Tibial nerve (tissue), 4 donors: ENCODE results near the gene MPND.

Source experiments
- EP300 ChIP-seq, 2 donors: sonication (generic); formaldehyde crosslinking; IDR thresholded peaks; one replicate each; pipeline ENCODE4 v1.6.1; 2017; ENCODE audit warnings: antibody characterized with exemption in 2 of 2, mild to moderate bottlenecking in 1 of 2
- POLR2A ChIP-seq, 2 donors: fragments of 450-650 bp; IDR thresholded peaks; one replicate each; pipeline ENCODE4 v1.6.1; 2017; ENCODE audit warnings: antibody characterized with exemption in 2 of 2, mild to moderate bottlenecking in 2 of 2, moderate library complexity in 2 of 2
- TF ChIP-seq, protein P1 (sequence below), 5 experiments: fragments of 200-600 bp in 3 of 5; fragments of 450-650 bp in 2 of 5; sonication (generic) in 3 of 5; IDR thresholded peaks; one replicate each; pipeline ENCODE4 v1.5.1; 2016 to 2019; ENCODE audit warnings: antibody characterized with exemption in 5 of 5, mild to moderate bottlenecking in 3 of 5, moderate library complexity in 2 of 5

DNA sequence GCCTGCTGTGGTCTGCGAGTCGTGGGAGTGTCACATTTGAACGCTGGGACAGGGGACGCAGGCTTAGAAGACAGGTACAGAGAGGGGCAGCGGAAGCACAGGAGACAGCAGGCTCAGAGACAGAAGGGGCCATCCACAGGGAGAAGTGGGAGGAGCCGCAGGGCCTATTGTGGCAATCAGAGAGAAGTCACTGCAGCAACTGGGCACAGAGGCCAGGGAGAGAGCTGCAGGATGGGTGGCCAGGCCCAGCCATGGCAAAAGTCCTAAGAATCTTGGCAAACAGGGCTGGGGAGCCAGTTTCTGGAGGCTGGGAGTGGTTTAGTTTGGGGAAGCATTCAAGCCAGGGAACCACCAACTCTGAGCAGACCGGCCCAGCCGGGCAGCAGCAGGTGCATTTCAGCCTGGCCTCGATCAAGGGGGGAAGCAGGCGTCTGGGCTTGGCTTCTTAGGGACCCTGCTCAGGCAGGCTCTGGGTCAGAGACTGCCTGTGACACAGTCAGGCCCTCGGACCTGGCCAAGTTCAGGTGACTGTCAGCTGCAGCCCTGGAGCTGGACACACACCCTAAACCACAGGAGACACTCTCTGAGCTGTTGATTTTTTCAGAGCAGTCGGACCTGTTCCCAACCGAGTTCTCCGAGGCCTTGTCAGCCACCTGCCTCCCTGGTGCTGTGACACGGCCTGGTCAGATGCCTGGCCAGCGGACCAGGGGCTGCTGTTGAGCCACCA is 45.1 kb downstream of the MPND start:
- peak in 1 of 2 donors; percentile 20 for TF ChIP-seq POLR2A (IDR thresholded peaks at IDR 0.05)
- TF ChIP-seq, protein P1, sequence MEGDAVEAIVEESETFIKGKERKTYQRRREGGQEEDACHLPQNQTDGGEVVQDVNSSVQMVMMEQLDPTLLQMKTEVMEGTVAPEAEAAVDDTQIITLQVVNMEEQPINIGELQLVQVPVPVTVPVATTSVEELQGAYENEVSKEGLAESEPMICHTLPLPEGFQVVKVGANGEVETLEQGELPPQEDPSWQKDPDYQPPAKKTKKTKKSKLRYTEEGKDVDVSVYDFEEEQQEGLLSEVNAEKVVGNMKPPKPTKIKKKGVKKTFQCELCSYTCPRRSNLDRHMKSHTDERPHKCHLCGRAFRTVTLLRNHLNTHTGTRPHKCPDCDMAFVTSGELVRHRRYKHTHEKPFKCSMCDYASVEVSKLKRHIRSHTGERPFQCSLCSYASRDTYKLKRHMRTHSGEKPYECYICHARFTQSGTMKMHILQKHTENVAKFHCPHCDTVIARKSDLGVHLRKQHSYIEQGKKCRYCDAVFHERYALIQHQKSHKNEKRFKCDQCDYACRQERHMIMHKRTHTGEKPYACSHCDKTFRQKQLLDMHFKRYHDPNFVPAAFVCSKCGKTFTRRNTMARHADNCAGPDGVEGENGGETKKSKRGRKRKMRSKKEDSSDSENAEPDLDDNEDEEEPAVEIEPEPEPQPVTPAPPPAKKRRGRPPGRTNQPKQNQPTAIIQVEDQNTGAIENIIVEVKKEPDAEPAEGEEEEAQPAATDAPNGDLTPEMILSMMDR (IDR thresholded peaks at IDR 0.05): no peak
- TF ChIP-seq EP300 (IDR thresholded peaks at IDR 0.05): peak in 1 of 2 donors; percentile 16
